ENCODE measurements around the gene GPHN. TPM values are rescaled to one million over a fixed set of nuclear protein-coding genes. Genes with fewer than 3 reads are reported as not detected.

The GPHN gene
- polyA plus RNA-seq, 1 donor (not counting 4 experiments of a cell fraction or from before 2014, with no cell fraction given) = 17.6 TPM

- no peak overlapping the region for H3K4me2 ChIP-seq (ENCODE audit: control insufficient read depth, extremely low read depth, insufficient read depth, low read depth, low read length)
- no peaks in the 10 kb centered on the region for H3K4me1 ChIP-seq (ENCODE audit: control insufficient read depth, extremely low read depth, insufficient read depth, low read length)
- no peak overlapping the region for H3K9ac ChIP-seq (ENCODE audit: control insufficient read depth, extremely low read depth, insufficient read depth, low read length)
- H2AFZ ChIP-seq (ENCODE audit: control insufficient read depth, low read length) = no peak overlapping the region
- H3K9me1 ChIP-seq (ENCODE audit: control insufficient read depth, extremely low read depth, insufficient read depth, low read length) = no peaks in the 10 kb centered on the region
- dilution Hi-C loops (cut with MboI; ENCODE audit: extremely low pct_ligation_motif_present, low sequenced_read_pairs) = no loop called here
- no peaks in the 10 kb centered on the region for H3K9me3 ChIP-seq (ENCODE audit: control insufficient read depth, low read depth, low read length)
- H4K20me1 ChIP-seq (ENCODE audit: control insufficient read depth, extremely low read depth, insufficient read depth, low read length) = peaks cover 3% of the 10 kb centered on the region
- no peaks in the 10 kb centered on the region for H3K27me3 ChIP-seq (ENCODE audit: control insufficient read depth, extremely low read depth, insufficient read depth, low read length)
- H3K4me3 ChIP-seq (ENCODE audit: control insufficient read depth in 2 of 3, extremely low read depth in 1 of 3, insufficient read depth in 2 of 3, low read depth in 1 of 3, low read length in 3 of 3) = no peak overlapping the region
- H3K27ac ChIP-seq (ENCODE audit: control insufficient read depth, insufficient read depth, low read length) = no peak overlapping the region
- no peaks in the 10 kb centered on the region for H3K36me3 ChIP-seq (ENCODE audit: control insufficient read depth in 2 of 2, extremely low read depth in 1 of 2, insufficient read depth in 2 of 2, low read length in 2 of 2)
- H3K79me2 ChIP-seq (ENCODE audit: control insufficient read depth, insufficient read depth, low read length) = peaks cover 49% of the 10 kb centered on the region
- no peak for DNase-seq (ENCODE audit: low read depth, low spot score)
- FAIRE-seq = peak; percentile 5
- TF ChIP-seq EZH2 (IDR thresholded peaks at IDR 0.05; ENCODE audit: low read length) (no peak), CTCF (optimal IDR thresholded peaks at IDR 0.05 in 1 of 3, IDR thresholded peaks at IDR 0.05 in 1 of 3, conservative IDR thresholded peaks at IDR 0.05 in 1 of 3; ENCODE audit: extremely low read depth in 1 of 3, insufficient read depth in 2 of 3, low read length in 3 of 3) (no peak)
Measured at GRCh38 chr14:66613344-66613743, 105.4 kb downstream of the GPHN start.

DNA sequence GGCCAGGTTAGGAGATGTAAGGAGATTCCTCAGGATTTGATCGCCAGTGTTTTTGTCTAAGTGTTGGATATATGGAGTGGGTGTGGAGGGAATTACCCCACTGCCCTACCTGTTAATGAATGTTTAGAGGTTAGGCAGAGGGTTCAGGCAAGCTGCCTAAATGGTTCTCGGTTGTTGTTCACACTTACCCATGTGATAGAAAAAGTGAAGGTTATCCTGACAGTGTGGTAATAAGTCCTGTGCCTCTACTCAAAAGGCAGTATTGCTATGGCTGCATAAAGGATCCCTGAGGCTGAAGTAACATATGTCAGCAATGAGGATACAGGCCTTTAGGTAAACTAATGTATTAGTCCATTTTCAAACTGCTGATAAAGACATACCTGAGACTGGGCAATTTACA lies 112.0 kb downstream of the GPHN start:
- TF ChIP-seq CTCF (optimal IDR thresholded peaks at IDR 0.05 in 1 of 3, IDR thresholded peaks at IDR 0.05 in 1 of 3, conservative IDR thresholded peaks at IDR 0.05 in 1 of 3; ENCODE audit: extremely low read depth in 1 of 3, insufficient read depth in 2 of 3, low read length in 3 of 3) (no peak), EZH2 (IDR thresholded peaks at IDR 0.05; ENCODE audit: low read length) (no peak)

More for the DNA sequence above, 112.0 kb downstream of the GPHN start:
- H2AFZ ChIP-seq (ENCODE audit: control insufficient read depth, low read length) = no peak overlapping the region
- no peak for DNase-seq (ENCODE audit: low read depth, low spot score)
- no peaks in the 10 kb centered on the region for H3K9me3 ChIP-seq (ENCODE audit: control insufficient read depth, low read depth, low read length)
- FAIRE-seq = no peak
- dilution Hi-C loops (cut with MboI; ENCODE audit: extremely low pct_ligation_motif_present, low sequenced_read_pairs) = no loop called here
- no peak overlapping the region for H3K9ac ChIP-seq (ENCODE audit: control insufficient read depth, extremely low read depth, insufficient read depth, low read length)
- peaks cover 5% of the 10 kb centered on the region for H4K20me1 ChIP-seq (ENCODE audit: control insufficient read depth, extremely low read depth, insufficient read depth, low read length)
- no peaks in the 10 kb centered on the region for H3K27me3 ChIP-seq (ENCODE audit: control insufficient read depth, extremely low read depth, insufficient read depth, low read length)
- H3K27ac ChIP-seq (ENCODE audit: control insufficient read depth, insufficient read depth, low read length) = no peak overlapping the region
- H3K4me2 ChIP-seq (ENCODE audit: control insufficient read depth, extremely low read depth, insufficient read depth, low read depth, low read length) = no peak overlapping the region
- no peaks in the 10 kb centered on the region for H3K36me3 ChIP-seq (ENCODE audit: control insufficient read depth in 2 of 2, extremely low read depth in 1 of 2, insufficient read depth in 2 of 2, low read length in 2 of 2)
- no peak overlapping the region for H3K4me3 ChIP-seq (ENCODE audit: control insufficient read depth in 2 of 3, extremely low read depth in 1 of 3, insufficient read depth in 2 of 3, low read depth in 1 of 3, low read length in 3 of 3)
- no peaks in the 10 kb centered on the region for H3K4me1 ChIP-seq (ENCODE audit: control insufficient read depth, extremely low read depth, insufficient read depth, low read length)
- H3K9me1 ChIP-seq (ENCODE audit: control insufficient read depth, extremely low read depth, insufficient read depth, low read length) = no peaks in the 10 kb centered on the region
- peaks cover 27% of the 10 kb centered on the region for H3K79me2 ChIP-seq (ENCODE audit: control insufficient read depth, insufficient read depth, low read length)
